GM23338 (cell line): ENCODE results near the gene HNRNPAB. TPM values are rescaled to one million over a fixed set of nuclear protein-coding genes. Genes with fewer than 3 reads are reported as not detected.

Experiments used
- ATAC-seq: fragments of 200-7000 bp; cut with Tn5 transposase; 3 replicates; pipeline ENCODE4 v1.9.1; 2020
- DNase-seq: peaks from one replicate; pipeline ENCODE4 v3.0.0-alpha.2; 2015; ENCODE audit warnings: low spot score
- H2AFZ ChIP-seq: fragments of 200-600 bp; sonication (generic); 2 replicates; pipeline ENCODE4 v1.8.0; 2016; ENCODE audit warnings: antibody characterized with exemption, mild to moderate bottlenecking, moderate library complexity
- H3F3A ChIP-seq: fragments of 200-600 bp; sonication (generic); replicated peaks from 2 replicates; pipeline ENCODE4 v1.8.0; 2017; ENCODE audit warnings: antibody characterized with exemption, mixed run types, low read depth
- H3K27ac ChIP-seq: fragments of 200-600 bp; sonication (generic); 2 replicates; pipeline ENCODE4 v1.6.1; 2016; ENCODE audit warnings: low read depth
- H3K27me3 ChIP-seq: fragments of 200-600 bp; sonication (generic); 2 replicates; pipeline ENCODE4 v1.8.0; 2016; ENCODE audit warnings: mild to moderate bottlenecking, mixed run types, moderate library complexity; ENCODE audit not compliant: insufficient read depth
- H3K36me3 ChIP-seq: fragments of 200-600 bp; sonication (generic); 2 replicates; pipeline ENCODE4 v1.8.0; 2016; ENCODE audit warnings: mild to moderate bottlenecking; ENCODE audit not compliant: insufficient read depth
- H3K4me1 ChIP-seq: fragments of 200-600 bp; sonication (generic); 2 replicates; pipeline ENCODE4 v1.8.0; 2016; ENCODE audit warnings: mild to moderate bottlenecking, moderate library complexity; ENCODE audit not compliant: insufficient read depth
- H3K4me2 ChIP-seq: fragments of 200-600 bp; sonication (generic); 2 replicates; pipeline ENCODE4 v1.7.1; 2017; ENCODE audit warnings: mixed run types
- H3K4me3 ChIP-seq: fragments of 200-600 bp; sonication (generic); 2 replicates; pipeline ENCODE4 v1.6.1; 2016; ENCODE audit warnings: mixed run types
- H3K79me2 ChIP-seq: fragments of 200-600 bp; sonication (generic); replicated peaks from 2 replicates; pipeline ENCODE4 v1.8.0; 2017; ENCODE audit warnings: mild to moderate bottlenecking; ENCODE audit not compliant: insufficient read depth
- H3K9me2 ChIP-seq: fragments of 200-600 bp; sonication (generic); 2 replicates; pipeline ENCODE4 v1.8.0; 2017; ENCODE audit not compliant: insufficient read depth
- H4K20me1 ChIP-seq: fragments of 200-600 bp; sonication (generic); replicated peaks from 2 replicates; pipeline ENCODE4 v1.8.0; 2017; ENCODE audit warnings: mild to moderate bottlenecking; ENCODE audit not compliant: insufficient read depth
- H3K27ac Mint-ChIP-seq: 2 replicates; pipeline ENCODE4 v1.8.0; 2020; ENCODE audit warnings: inconsistent platforms, mild to moderate bottlenecking, moderate library complexity, mixed read lengths
- H3K27me3 Mint-ChIP-seq: 3 replicates; pipeline ENCODE4 v1.8.0; 2022; ENCODE audit warnings: low read depth, mild to moderate bottlenecking, moderate library complexity, mixed read lengths, inconsistent platforms; ENCODE audit not compliant: insufficient read depth, poor library complexity
- H3K36me3 Mint-ChIP-seq: 3 replicates; pipeline ENCODE4 v1.8.0; 2021; ENCODE audit warnings: low read depth, mild to moderate bottlenecking, inconsistent platforms, moderate library complexity, mixed read lengths
- H3K4me1 Mint-ChIP-seq: 3 replicates; pipeline ENCODE4 v1.8.0; 2020; ENCODE audit warnings: mild to moderate bottlenecking, inconsistent platforms, mixed read lengths
- H3K4me3 Mint-ChIP-seq: 3 replicates; pipeline ENCODE4 v1.8.0; 2021; ENCODE audit warnings: moderate library complexity, mild to moderate bottlenecking, inconsistent platforms, mixed read lengths
- H3K9me3 Mint-ChIP-seq: 3 replicates; pipeline ENCODE4 v1.8.0; 2020; ENCODE audit warnings: moderate library complexity, mild to moderate bottlenecking, inconsistent platforms, mixed read lengths
- CTCF ChIP-seq, 2 experiments: fragments of 200-600 bp in 1 of 2; sonication (generic) in 1 of 2; conservative IDR thresholded peaks; 2 replicates each; pipeline versions ENCODE4 v1.5.1 to v1.6.1; 2016 to 2017; ENCODE audit warnings: antibody characterized with exemption in 2 of 2, low read depth in 2 of 2, mild to moderate bottlenecking in 2 of 2, moderate library complexity in 1 of 2
- EZH2phosphoT487 ChIP-seq: fragments of 200-600 bp; sonication (generic); IDR thresholded peaks from one replicate; pipeline ENCODE4 v1.8.1; 2018; ENCODE audit warnings: antibody characterized with exemption; ENCODE audit not compliant: unreplicated experiment
- NANOG ChIP-seq: IDR thresholded peaks from 2 replicates; pipeline ENCODE4 v1.6.1; 2016; ENCODE audit warnings: antibody characterized with exemption, borderline replicate concordance
- POLR2AphosphoS5 ChIP-seq: IDR thresholded peaks from 2 replicates; pipeline ENCODE4 v1.6.1; 2016; ENCODE audit warnings: antibody characterized with exemption, low read depth
- REST ChIP-seq: IDR thresholded peaks from one replicate; pipeline ENCODE4 v1.6.1; 2018; ENCODE audit warnings: antibody characterized with exemption; ENCODE audit not compliant: unreplicated experiment
- STAT1 ChIP-seq: IDR thresholded peaks from one replicate; pipeline ENCODE4 v1.6.1; 2016; ENCODE audit warnings: antibody characterized with exemption; ENCODE audit not compliant: unreplicated experiment
- ZNF331 ChIP-seq: fragments of 250-450 bp; sonication (Bioruptor Pico); IDR thresholded peaks from 2 replicates; pipeline ENCODE4 v1.5.0; 2020; ENCODE audit warnings: low read depth, mild to moderate bottlenecking, moderate library complexity
- ZNF462 ChIP-seq: fragments of 250-450 bp; sonication (Bioruptor Pico); IDR thresholded peaks from 2 replicates; pipeline ENCODE4 v1.5.0; 2020; ENCODE audit warnings: mild to moderate bottlenecking, moderate library complexity
- polyA plus RNA-seq: library from polyadenylated mRNA; unstranded; fragments of >200 nt; fragmentation: Nextera tagmentation; extraction: Ambion mirVana; gene quantifications from 2 replicates; pipeline ENCODE4 v1.2.1, GENCODE V29; 2016
- total RNA-seq: library from RNA; depleted of rRNA; stranded (reverse); fragments of >200 nt; shearing (Covaris generic); gene quantifications from 2 replicates; pipeline ENCODE4 v1.2.3, GENCODE V29; 2014
- TF ChIP-seq, protein P1 (sequence below): IDR thresholded peaks from 2 replicates; pipeline ENCODE4 v1.6.1; 2016; ENCODE audit warnings: antibody characterized with exemption

HNRNPAB gene
- total and polyA plus RNA-seq, 2 experiments from 2014 or later: 304 to 579 TPM

GRCh38 chr5:178209334-178210072, 5.2 kb downstream of the HNRNPAB start (continued):
- TF ChIP-seq REST (no peak), STAT1 (no peak), POLR2AphosphoS5 (peak; percentile 7; the same call in 1 of the 2 replicates), EZH2phosphoT487 (no peak)
- TF ChIP-seq, protein P1, sequence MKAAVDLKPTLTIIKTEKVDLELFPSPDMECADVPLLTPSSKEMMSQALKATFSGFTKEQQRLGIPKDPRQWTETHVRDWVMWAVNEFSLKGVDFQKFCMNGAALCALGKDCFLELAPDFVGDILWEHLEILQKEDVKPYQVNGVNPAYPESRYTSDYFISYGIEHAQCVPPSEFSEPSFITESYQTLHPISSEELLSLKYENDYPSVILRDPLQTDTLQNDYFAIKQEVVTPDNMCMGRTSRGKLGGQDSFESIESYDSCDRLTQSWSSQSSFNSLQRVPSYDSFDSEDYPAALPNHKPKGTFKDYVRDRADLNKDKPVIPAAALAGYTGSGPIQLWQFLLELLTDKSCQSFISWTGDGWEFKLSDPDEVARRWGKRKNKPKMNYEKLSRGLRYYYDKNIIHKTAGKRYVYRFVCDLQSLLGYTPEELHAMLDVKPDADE: no peak

DNA sequence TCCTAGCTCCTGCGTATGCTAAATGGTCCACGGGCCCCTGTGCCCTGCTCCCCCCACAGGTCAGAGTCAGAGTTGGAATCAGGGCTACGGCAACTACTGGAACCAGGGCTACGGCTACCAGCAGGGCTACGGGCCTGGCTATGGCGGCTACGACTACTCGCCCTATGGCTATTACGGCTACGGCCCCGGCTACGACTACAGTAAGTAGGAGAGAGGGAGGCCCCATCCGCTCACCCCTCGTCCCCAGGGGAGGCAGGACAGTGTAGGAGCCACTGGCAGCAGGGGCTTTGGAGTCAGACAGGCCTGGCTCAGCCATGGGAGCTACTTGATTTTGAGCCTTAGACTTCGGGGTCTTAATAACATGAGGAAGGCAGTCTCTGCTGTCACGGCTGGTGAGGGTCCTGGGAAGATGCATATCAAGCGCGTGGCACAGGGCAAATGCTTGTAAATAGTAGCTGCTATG, 5.8 kb downstream of the HNRNPAB start:
- no peaks in the 10 kb centered on the region for H3K27me3 ChIP-seq
- Mint-ChIP-seq H3K4me3 (no peak overlapping the region; the same call in 2 of the 3 replicates), H3K9me3 (peaks cover 5% of the 10 kb centered on the region; the same call in 1 of the 3 replicates), H3K27ac (peak overlapping the region; percentile 52; the same call in 1 of the 2 replicates), H3K36me3 (peaks cover 99% of the 10 kb centered on the region), H3K4me1 (peaks cover 46% of the 10 kb centered on the region), H3K27me3 (peaks cover 52% of the 10 kb centered on the region)
- H4K20me1 ChIP-seq: peaks cover 69% of the 10 kb centered on the region
- H2AFZ ChIP-seq: no peak overlapping the region
- DNase-seq: peak; percentile 38
- H3K4me2 ChIP-seq: no peak overlapping the region
- peaks cover 90% of the 10 kb centered on the region for H3F3A ChIP-seq
- H3K4me1 ChIP-seq: peaks cover 20% of the 10 kb centered on the region
- no peak overlapping the region for H3K4me3 ChIP-seq
- no peaks in the 10 kb centered on the region for H3K9me2 ChIP-seq
- no peak for ATAC-seq
- H3K27ac ChIP-seq: peak overlapping the region; percentile 32; the same call in 1 of the 2 replicates
- H3K36me3 ChIP-seq: peaks cover 64% of the 10 kb centered on the region
- H3K79me2 ChIP-seq: peaks cover 41% of the 10 kb centered on the region
- no peak for TF ChIP-seq EZH2phosphoT487
- no peak for TF ChIP-seq ZNF331
- TF ChIP-seq NANOG: no peak
- no peak for TF ChIP-seq ZNF462 (CRISPR knock-in tag)
- peak; percentile 28 for TF ChIP-seq POLR2AphosphoS5
- TF ChIP-seq CTCF (conservative IDR thresholded peaks at IDR 0.05; ENCODE audit: low read depth in 2 of 2): no peak
